Subcutaneous abdominal adipose tissue (tissue), 5 donors: ENCODE data around the gene IGSF9B.

ENCODE experiments used
- H3K27ac ChIP-seq: one replicate; pipeline ENCODE4 v1.7.0; 2013; ENCODE audit warnings: low read depth, mild to moderate bottlenecking, inconsistent platforms, low read length, moderate library complexity
- H3K27me3 ChIP-seq, 5 donors: one replicate each; pipeline ENCODE4 v1.7.0; 2013; ENCODE audit warnings: low read length in 5 of 5, inconsistent platforms in 1 of 5; ENCODE audit not compliant: control insufficient read depth in 5 of 5, insufficient read depth in 4 of 5
- H3K36me3 ChIP-seq, 5 donors: one replicate each; pipeline ENCODE4 v1.7.0; 2013; ENCODE audit warnings: low read length in 5 of 5; ENCODE audit not compliant: control insufficient read depth in 5 of 5, insufficient read depth in 5 of 5
- H3K4me1 ChIP-seq, 5 donors: one replicate each; pipeline ENCODE4 v1.7.0; 2013; ENCODE audit warnings: low read length in 5 of 5, mild to moderate bottlenecking in 3 of 5, moderate library complexity in 1 of 5; ENCODE audit not compliant: control insufficient read depth in 5 of 5, insufficient read depth in 5 of 5
- H3K4me3 ChIP-seq, 5 donors: one replicate each; pipeline ENCODE4 v1.7.0; 2013; ENCODE audit warnings: low read length in 5 of 5, low read depth in 1 of 5
- H3K9ac ChIP-seq, 5 donors: one replicate each; pipeline ENCODE4 v1.7.0; 2013; ENCODE audit warnings: low read length in 5 of 5, mild to moderate bottlenecking in 4 of 5, moderate library complexity in 3 of 5
- H3K9me3 ChIP-seq, 5 donors: one replicate each; pipeline ENCODE4 v1.7.0; 2013; ENCODE audit warnings: low read length in 5 of 5; ENCODE audit not compliant: control insufficient read depth in 5 of 5
- donor health status: healthy.
- donor health status: healthy.
- donor health status: healthy.
- donor health status: healthy.
- donor health status: healthy.

IGSF9B gene

GRCh38 chr11:133996671-133997070 is 39.9 kb upstream of the IGSF9B start:
- Histone ChIP-seq H3K4me1 (peaks cover 0 to 22% (median 0%) of the 10 kb centered on the region in 5 donors), H3K9me3 (no peaks in the 10 kb centered on the region), H3K36me3 (no peaks in the 10 kb centered on the region), H3K4me3 (no peak overlapping the region), H3K9ac (no peak overlapping the region), H3K27ac (no peak overlapping the region), H3K27me3 (peaks cover 0 to 12% (median 3%) of the 10 kb centered on the region in 5 donors)

GRCh38 chr11:133995066-133995465 is 38.3 kb upstream of the IGSF9B start:
- no peak overlapping the region for H3K9ac ChIP-seq
- H3K4me1 ChIP-seq, result peaks cover 0 to 22% (median 0%) of the 10 kb centered on the region in 5 donors
- no peak overlapping the region for H3K4me3 ChIP-seq
- no peaks in the 10 kb centered on the region for H3K9me3 ChIP-seq
- H3K27ac ChIP-seq, result no peak overlapping the region
- no peaks in the 10 kb centered on the region for H3K36me3 ChIP-seq
- H3K27me3 ChIP-seq, result peaks cover 0 to 23% (median 8%) of the 10 kb centered on the region in 5 donors

GRCh38 chr11:133993921-133994320 is 37.2 kb upstream of the IGSF9B start:
- Histone ChIP-seq H3K4me1 (peaks cover 0 to 22% (median 0%) of the 10 kb centered on the region in 5 donors), H3K36me3 (no peaks in the 10 kb centered on the region), H3K27ac (no peak overlapping the region), H3K4me3 (no peak overlapping the region), H3K9me3 (no peaks in the 10 kb centered on the region), H3K9ac (no peak overlapping the region), H3K27me3 (peaks cover 3 to 25% (median 6%) of the 10 kb centered on the region in 5 donors)

GRCh38 chr11:133993107-133993506 is 36.3 kb upstream of the IGSF9B start:
- Histone ChIP-seq H3K9me3 (no peaks in the 10 kb centered on the region), H3K36me3 (no peaks in the 10 kb centered on the region), H3K9ac (no peak overlapping the region), H3K27ac (no peak overlapping the region), H3K4me3 (no peak overlapping the region), H3K27me3 (peaks cover 5 to 25% (median 6%) of the 10 kb centered on the region in 5 donors), H3K4me1 (peaks cover 0 to 19% (median 0%) of the 10 kb centered on the region in 5 donors)

GRCh38 chr11:133992121-133992520 is 35.4 kb upstream of the IGSF9B start:
- H3K9me3 ChIP-seq, result no peaks in the 10 kb centered on the region
- no peaks in the 10 kb centered on the region for H3K36me3 ChIP-seq
- peaks cover 5 to 25% (median 6%) of the 10 kb centered on the region in 5 donors for H3K27me3 ChIP-seq
- H3K27ac ChIP-seq, result no peak overlapping the region
- H3K4me1 ChIP-seq, result peaks cover 0 to 9% (median 0%) of the 10 kb centered on the region in 5 donors
- H3K4me3 ChIP-seq, result no peak overlapping the region
- H3K9ac ChIP-seq, result no peak overlapping the region

- Histone ChIP-seq H3K36me3 (no peaks in the 10 kb centered on the region), H3K4me1 (no peaks in the 10 kb centered on the region), H3K9ac (no peak overlapping the region), H3K27ac (no peak overlapping the region), H3K4me3 (no peak overlapping the region), H3K27me3 (peaks cover 0 to 22% (median 6%) of the 10 kb centered on the region in 5 donors), H3K9me3 (no peaks in the 10 kb centered on the region)
These were observed 34.3 kb upstream of the IGSF9B start for GRCh38 chr11:133991101-133991500.

GRCh38 chr11:133990501-133990900 is 33.7 kb upstream of the IGSF9B start:
- H3K4me1 ChIP-seq, result no peaks in the 10 kb centered on the region
- no peak overlapping the region for H3K27ac ChIP-seq
- H3K9ac ChIP-seq, result no peak overlapping the region
- no peaks in the 10 kb centered on the region for H3K9me3 ChIP-seq
- no peak overlapping the region for H3K4me3 ChIP-seq
- H3K27me3 ChIP-seq, result peaks cover 0 to 22% (median 6%) of the 10 kb centered on the region in 5 donors
- H3K36me3 ChIP-seq, result no peaks in the 10 kb centered on the region

- H3K9ac ChIP-seq, result no peak overlapping the region
- H3K27ac ChIP-seq, result no peak overlapping the region
- H3K27me3 ChIP-seq, result peaks cover 0 to 17% (median 6%) of the 10 kb centered on the region in 5 donors
- no peaks in the 10 kb centered on the region for H3K36me3 ChIP-seq
- no peaks in the 10 kb centered on the region for H3K9me3 ChIP-seq
- no peaks in the 10 kb centered on the region for H3K4me1 ChIP-seq
- no peak overlapping the region for H3K4me3 ChIP-seq
These were observed 32.1 kb upstream of the IGSF9B start for GRCh38 chr11:133988686-133989410.

GRCh38 chr11:133987171-133987570 is 30.4 kb upstream of the IGSF9B start:
- Histone ChIP-seq H3K4me3 (no peak overlapping the region), H3K9ac (no peak overlapping the region), H3K36me3 (no peaks in the 10 kb centered on the region), H3K27ac (no peak overlapping the region), H3K9me3 (no peaks in the 10 kb centered on the region), H3K27me3 (peaks cover 0 to 18% (median 6%) of the 10 kb centered on the region in 5 donors), H3K4me1 (no peaks in the 10 kb centered on the region)

- Histone ChIP-seq H3K4me3 (no peak overlapping the region), H3K27ac (no peak overlapping the region), H3K27me3 (peaks cover 0 to 16% (median 5%) of the 10 kb centered on the region in 5 donors), H3K4me1 (peaks cover 0 to 7% (median 0%) of the 10 kb centered on the region in 5 donors), H3K9ac (no peak overlapping the region), H3K9me3 (no peaks in the 10 kb centered on the region), H3K36me3 (no peaks in the 10 kb centered on the region)
These were observed 29.5 kb upstream of the IGSF9B start for GRCh38 chr11:133985981-133986944.
